Kidney (tissue), 14 donors: ENCODE data around the gene RAPH1. TPM values are rescaled to one million over a fixed set of nuclear protein-coding genes. Genes with fewer than 3 reads are reported as not detected.
"Not testable (repeated sequence)": the region's sequence is repeated elsewhere in the genome, so short reads cannot be mapped to it uniquely, and the experiment has no call there.

Source experiments
- DNase-seq, 5 donors: peaks; one replicate each; pipeline ENCODE4 v3.0.0-alpha.2; 2013 to 2020
- FAIRE-seq: peaks from 2 replicates; lab custom pipeline; 2012; peaks lifted over from hg19 to GRCh38; lab: Jason Lieb, UNC
- H3K27ac ChIP-seq, 2 donors: one replicate each; pipeline ENCODE4 v1.7.0; 2013; ENCODE audit warnings: low read depth in 2 of 2, low read length in 2 of 2, inconsistent platforms in 1 of 2
- H3K27me3 ChIP-seq: one replicate; pipeline ENCODE4 v1.7.1; 2013; ENCODE audit warnings: low read length, inconsistent platforms; ENCODE audit not compliant: control insufficient read depth, insufficient read depth
- H3K36me3 ChIP-seq, 3 donors: one replicate each; pipeline versions ENCODE4 v1.7.0 to v1.7.1; 2013; ENCODE audit warnings: low read length in 3 of 3, control low read depth in 1 of 3, inconsistent platforms in 1 of 3; ENCODE audit not compliant: insufficient read depth in 3 of 3, control insufficient read depth in 2 of 3
- H3K4me1 ChIP-seq, 3 donors: one replicate each; pipeline versions ENCODE4 v1.7.0 to v1.7.1; 2013; ENCODE audit warnings: low read length in 3 of 3, inconsistent platforms in 1 of 3, low read depth in 1 of 3; ENCODE audit not compliant: control insufficient read depth in 2 of 3, insufficient read depth in 2 of 3
- H3K4me3 ChIP-seq, 3 donors: one replicate each; pipeline versions ENCODE4 v1.7.0 to v1.8.1; 2013; ENCODE audit warnings: low read length in 3 of 3, control low read depth in 1 of 3, inconsistent platforms in 1 of 3
- H3K9ac ChIP-seq, 3 donors: one replicate each; pipeline versions ENCODE4 v1.7.0 to v1.7.1; 2013; ENCODE audit warnings: low read length in 3 of 3, control low read depth in 1 of 3, inconsistent platforms in 1 of 3
- H3K9me3 ChIP-seq, 3 donors: one replicate each; pipeline versions ENCODE4 v1.7.0 to v1.7.1; 2013; ENCODE audit warnings: low read length in 3 of 3, control low read depth in 1 of 3, inconsistent platforms in 1 of 3; ENCODE audit not compliant: control insufficient read depth in 2 of 3, insufficient read depth in 1 of 3
- CTCF ChIP-seq: IDR thresholded peaks from 3 replicates; pipeline ENCODE4 v1.5.1; 2012; ENCODE audit warnings: mild to moderate bottlenecking, moderate library complexity, borderline replicate concordance; ENCODE audit not compliant: insufficient read depth; ENCODE audit errors: extremely low read depth
- intact Hi-C: fragments of 100-400 bp; cut with DNase I; formaldehyde crosslinking; loops from one replicate; pipeline ENCODE4 v1.11.1; 2022
- polyA plus RNA-seq: library from polyadenylated mRNA; stranded (reverse); fragments of 350-450 nt; fragmentation: Illumina TruSeq; extraction: RNeasy Lipid Tissue Mini Kit (QIAGEN cat#74804); gene quantifications from one replicate; pipeline ENCODE4 v1.2.3, GENCODE V29; 2014; ENCODE audit warnings: low read depth, low replicate concordance; ENCODE audit not compliant: insufficient read depth
- total RNA-seq: library from RNA; stranded (reverse); fragmentation: NEBNext Ultra II Directional; extraction: Animal tissue kit (Norgen Biotek cat#: 25700); gene quantifications from one replicate; pipeline ENCODE4 v1.2.1, GENCODE V29; 2021
- donor health status: control.
- donor health status: control.
- donor health status: control.
- donor health status: control.
- donor health status: control.
- donor health status: DM: yes; HTN: yes; CAD: no.
- donor health status: Normal renal cell carcinoma (clear cell type).

RAPH1 gene
- total and polyA plus RNA-seq, 2 donors from 2014 or later, result 3.5 to 90.7 TPM

- no peak for FAIRE-seq
- Histone ChIP-seq H3K9ac (no peak overlapping the region), H3K4me1 (no peaks in the 10 kb centered on the region), H3K4me3 (no peak overlapping the region), H3K27ac (no peak overlapping the region), H3K27me3 (no peaks in the 10 kb centered on the region), H3K36me3 (peaks cover 5 to 13% (median 7%) of the 10 kb centered on the region in 3 donors), H3K9me3 (no peaks in the 10 kb centered on the region)
- intact Hi-C loops, result no loop called here
- TF ChIP-seq CTCF, result no peak
- no peak for DNase-seq
Measured at GRCh38 chr2:203431391-203432185, 103.5 kb downstream of the RAPH1 start.

DNA sequence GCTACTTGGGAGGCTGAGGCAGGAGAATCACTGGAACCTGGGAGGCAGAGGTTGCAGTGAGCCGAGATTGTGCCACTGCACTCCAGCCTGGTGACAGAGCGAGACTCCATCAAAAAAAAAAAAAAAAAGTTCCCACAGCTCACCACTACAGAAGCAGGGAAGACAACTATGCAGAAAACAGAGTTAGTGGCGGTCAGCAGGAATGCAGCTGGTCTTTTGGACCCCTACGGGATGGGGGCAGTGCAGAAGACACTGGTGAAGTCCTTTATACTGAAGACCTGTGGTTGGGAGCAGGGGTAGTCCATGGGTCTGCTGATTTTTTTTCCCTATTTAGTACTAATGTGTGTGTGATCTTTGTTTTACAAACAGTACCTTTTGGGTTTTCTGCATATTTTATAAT lies 105.5 kb downstream of the RAPH1 start:
- H3K4me1 ChIP-seq, H3K27me3 ChIP-seq, FAIRE-seq, intact Hi-C loops, DNase-seq, H3K4me3 ChIP-seq, H3K9ac ChIP-seq, H3K9me3 ChIP-seq, H3K27ac ChIP-seq: not testable (repeated sequence)
- peaks cover 4 to 13% (median 5%) of the 10 kb centered on the region in 3 donors for H3K36me3 ChIP-seq

DNA sequence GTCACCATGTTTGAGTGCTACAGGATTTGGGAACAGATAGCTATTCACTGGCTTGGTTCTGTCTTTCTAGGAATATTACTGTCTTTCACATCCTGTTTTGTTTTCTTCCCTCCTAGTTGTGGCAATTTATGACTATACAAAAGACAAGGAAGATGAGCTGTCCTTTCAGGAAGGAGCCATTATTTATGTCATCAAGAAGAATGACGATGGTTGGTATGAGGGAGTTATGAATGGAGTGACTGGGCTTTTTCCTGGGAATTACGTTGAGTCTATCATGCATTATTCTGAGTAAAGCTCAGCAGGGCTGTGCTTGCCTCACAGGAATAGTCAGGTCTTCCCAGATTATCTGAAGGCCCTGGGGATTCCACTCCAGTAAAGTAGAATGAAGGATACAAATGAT lies 108.0 kb downstream of the RAPH1 start:
- no peaks in the 10 kb centered on the region for H3K27me3 ChIP-seq
- H3K9me3 ChIP-seq, result no peaks in the 10 kb centered on the region
- no peak overlapping the region for H3K9ac ChIP-seq
- intact Hi-C loops, result no loop called here
- FAIRE-seq (no peak), DNase-seq (no peak)
- no peak overlapping the region for H3K4me3 ChIP-seq
- H3K27ac ChIP-seq, result no peak overlapping the region
- H3K36me3 ChIP-seq, result peaks cover 4 to 22% (median 5%) of the 10 kb centered on the region in 3 donors
- no peaks in the 10 kb centered on the region for H3K4me1 ChIP-seq
- TF ChIP-seq CTCF, result no peak

- DNase-seq (no peak), FAIRE-seq (no peak)
- intact Hi-C loops, result no loop called here
- TF ChIP-seq CTCF, result no peak
- Histone ChIP-seq H3K4me1 (peaks cover 0 to 9% (median 0%) of the 10 kb centered on the region in 3 donors), H3K27me3 (no peaks in the 10 kb centered on the region), H3K27ac (no peak overlapping the region), H3K9ac (no peak overlapping the region), H3K9me3 (no peaks in the 10 kb centered on the region), H3K4me3 (no peak overlapping the region), H3K36me3 (peaks cover 4 to 18% (median 7%) of the 10 kb centered on the region in 3 donors)
Measured at GRCh38 chr2:203418271-203418670, 116.8 kb downstream of the RAPH1 start.
